Hepatocyte (in vitro differentiated cells): ENCODE results near the gene KCNJ5. TPM values are rescaled to one million over a fixed set of nuclear protein-coding genes. Genes with fewer than 3 reads are reported as not detected.
A peak's percentile ranks its signal among the peaks of the same experiment; 100 is the strongest.

Source experiments
- DNase-seq: peaks from one replicate; pipeline ENCODE4 v3.0.0-alpha.2; 2016; ENCODE audit warnings: low spot score
- H2AFZ ChIP-seq: fragments of 200-600 bp; sonication (generic); 2 replicates; pipeline ENCODE4 v1.6.0; 2016; ENCODE audit warnings: antibody characterized with exemption, mild to moderate bottlenecking
- H3K27ac ChIP-seq: fragments of 200-600 bp; sonication (generic); 2 replicates; pipeline ENCODE4 v1.5.1; 2016; ENCODE audit warnings: mild to moderate bottlenecking
- H3K27me3 ChIP-seq: fragments of 200-600 bp; sonication (generic); 2 replicates; pipeline ENCODE4 v1.6.1; 2016
- H3K36me3 ChIP-seq: fragments of 200-600 bp; sonication (generic); replicated peaks from 2 replicates; pipeline ENCODE4 v1.5.1; 2016; ENCODE audit warnings: low read depth; ENCODE audit not compliant: insufficient read depth
- H3K4me1 ChIP-seq: fragments of 200-600 bp; sonication (generic); 2 replicates; pipeline ENCODE4 v1.5.1; 2016; ENCODE audit warnings: mild to moderate bottlenecking, moderate library complexity; ENCODE audit not compliant: insufficient read depth
- H3K4me2 ChIP-seq: fragments of 200-600 bp; sonication (generic); 2 replicates; pipeline ENCODE4 v1.6.0; 2016
- H3K4me3 ChIP-seq: fragments of 200-600 bp; sonication (generic); 2 replicates; pipeline ENCODE4 v1.5.1; 2016; ENCODE audit warnings: mild to moderate bottlenecking
- H3K79me2 ChIP-seq: fragments of 200-600 bp; sonication (generic); 2 replicates; pipeline ENCODE4 v1.6.0; 2017; ENCODE audit warnings: mild to moderate bottlenecking
- H3K9me2 ChIP-seq: fragments of 200-600 bp; sonication (generic); replicated peaks from 2 replicates; pipeline ENCODE4 v1.6.0; 2017; ENCODE audit warnings: mild to moderate bottlenecking; ENCODE audit not compliant: insufficient read depth
- H3K9me3 ChIP-seq: fragments of 200-600 bp; sonication (generic); 2 replicates; pipeline ENCODE4 v1.5.1; 2016; ENCODE audit warnings: low read depth, mild to moderate bottlenecking
- H4K20me1 ChIP-seq: fragments of 200-600 bp; sonication (generic); 2 replicates; pipeline ENCODE4 v1.6.0; 2016; ENCODE audit warnings: mild to moderate bottlenecking; ENCODE audit not compliant: insufficient read depth, poor library complexity, severe bottlenecking
- EZH2 ChIP-seq: fragments of 200-600 bp; sonication (generic); IDR thresholded peaks from 2 replicates; pipeline ENCODE4 v1.6.1; 2016; ENCODE audit warnings: antibody characterized with exemption, mild to moderate bottlenecking, borderline replicate concordance
- EZH2phosphoT487 ChIP-seq: fragments of 200-600 bp; sonication (generic); IDR thresholded peaks from one replicate; pipeline ENCODE4 v1.6.1; 2018; ENCODE audit warnings: antibody characterized with exemption, mild to moderate bottlenecking, low read depth, moderate library complexity; ENCODE audit not compliant: unreplicated experiment, severe bottlenecking
- WGBS: methylation state at CpG from one replicate; pipeline ENCODE4 v1.1.6; 2016; ENCODE audit warnings: low lambda C conversion rate; ENCODE audit errors: missing lambda C conversion rate; 5-methylcytosine and 5-hydroxymethylcytosine counted together
- polyA plus RNA-seq: library from polyadenylated mRNA; unstranded; fragments of >200 nt; fragmentation: Nextera tagmentation; extraction: Ambion mirVana; gene quantifications from 2 replicates; pipeline ENCODE4 v1.2.1, GENCODE V29; 2016
- total RNA-seq: library from RNA; depleted of rRNA; stranded (reverse); fragments of >200 nt; gene quantifications from 2 replicates; pipeline ENCODE4 v1.2.3, GENCODE V29; 2014
- TF ChIP-seq, protein P1 (sequence below): fragments of 200-600 bp; sonication (generic); IDR thresholded peaks from 2 replicates; pipeline ENCODE4 v1.5.1; 2016; ENCODE audit warnings: antibody characterized with exemption, mild to moderate bottlenecking; ENCODE audit not compliant: poor library complexity

Gene KCNJ5
- total and polyA plus RNA-seq, 2 experiments from 2014 or later: 1.00 to 1.2 TPM

GRCh38 chr11:128907585-128907984, 16.4 kb downstream of the KCNJ5 start:
- peaks cover 30% of the 10 kb centered on the region for H3K27me3 ChIP-seq
- DNase-seq: no peak
- H3K79me2 ChIP-seq: no peaks in the 10 kb centered on the region
- peak overlapping the region; percentile 23 for H3K27ac ChIP-seq
- H3K4me2 ChIP-seq: no peak overlapping the region
- H3K4me1 ChIP-seq: peaks cover 15% of the 10 kb centered on the region
- H3K36me3 ChIP-seq: no peaks in the 10 kb centered on the region
- TF ChIP-seq, protein P1, sequence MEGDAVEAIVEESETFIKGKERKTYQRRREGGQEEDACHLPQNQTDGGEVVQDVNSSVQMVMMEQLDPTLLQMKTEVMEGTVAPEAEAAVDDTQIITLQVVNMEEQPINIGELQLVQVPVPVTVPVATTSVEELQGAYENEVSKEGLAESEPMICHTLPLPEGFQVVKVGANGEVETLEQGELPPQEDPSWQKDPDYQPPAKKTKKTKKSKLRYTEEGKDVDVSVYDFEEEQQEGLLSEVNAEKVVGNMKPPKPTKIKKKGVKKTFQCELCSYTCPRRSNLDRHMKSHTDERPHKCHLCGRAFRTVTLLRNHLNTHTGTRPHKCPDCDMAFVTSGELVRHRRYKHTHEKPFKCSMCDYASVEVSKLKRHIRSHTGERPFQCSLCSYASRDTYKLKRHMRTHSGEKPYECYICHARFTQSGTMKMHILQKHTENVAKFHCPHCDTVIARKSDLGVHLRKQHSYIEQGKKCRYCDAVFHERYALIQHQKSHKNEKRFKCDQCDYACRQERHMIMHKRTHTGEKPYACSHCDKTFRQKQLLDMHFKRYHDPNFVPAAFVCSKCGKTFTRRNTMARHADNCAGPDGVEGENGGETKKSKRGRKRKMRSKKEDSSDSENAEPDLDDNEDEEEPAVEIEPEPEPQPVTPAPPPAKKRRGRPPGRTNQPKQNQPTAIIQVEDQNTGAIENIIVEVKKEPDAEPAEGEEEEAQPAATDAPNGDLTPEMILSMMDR: no peak
- TF ChIP-seq EZH2phosphoT487 (no peak), EZH2 (no peak)
- WGBS: 86% methylated on average over 4 of the region's 4 CpGs
- H2AFZ ChIP-seq: no peak overlapping the region
- H3K4me3 ChIP-seq: no peak overlapping the region
- H3K9me2 ChIP-seq: no peaks in the 10 kb centered on the region
- H4K20me1 ChIP-seq: no peaks in the 10 kb centered on the region
- H3K9me3 ChIP-seq: no peaks in the 10 kb centered on the region

GRCh38 chr11:128908391-128909246, 17.5 kb downstream of the KCNJ5 start:
- H2AFZ ChIP-seq: no peak overlapping the region
- TF ChIP-seq, protein P1: no peak
- TF ChIP-seq EZH2 (no peak), EZH2phosphoT487 (no peak)
- H3K4me1 ChIP-seq: peaks cover 15% of the 10 kb centered on the region
- H3K27me3 ChIP-seq: peaks cover 20% of the 10 kb centered on the region
- H3K36me3 ChIP-seq: no peaks in the 10 kb centered on the region
- H3K4me2 ChIP-seq: peak overlapping the region; percentile 46
- WGBS: 64% methylated on average over 12 of the region's 12 CpGs
- peak overlapping the region; percentile 23 for H3K27ac ChIP-seq
- H4K20me1 ChIP-seq: no peaks in the 10 kb centered on the region
- DNase-seq: peak; percentile 47
- H3K4me3 ChIP-seq: no peak overlapping the region
- H3K9me3 ChIP-seq: no peaks in the 10 kb centered on the region
- H3K79me2 ChIP-seq: no peaks in the 10 kb centered on the region
- no peaks in the 10 kb centered on the region for H3K9me2 ChIP-seq

DNA sequence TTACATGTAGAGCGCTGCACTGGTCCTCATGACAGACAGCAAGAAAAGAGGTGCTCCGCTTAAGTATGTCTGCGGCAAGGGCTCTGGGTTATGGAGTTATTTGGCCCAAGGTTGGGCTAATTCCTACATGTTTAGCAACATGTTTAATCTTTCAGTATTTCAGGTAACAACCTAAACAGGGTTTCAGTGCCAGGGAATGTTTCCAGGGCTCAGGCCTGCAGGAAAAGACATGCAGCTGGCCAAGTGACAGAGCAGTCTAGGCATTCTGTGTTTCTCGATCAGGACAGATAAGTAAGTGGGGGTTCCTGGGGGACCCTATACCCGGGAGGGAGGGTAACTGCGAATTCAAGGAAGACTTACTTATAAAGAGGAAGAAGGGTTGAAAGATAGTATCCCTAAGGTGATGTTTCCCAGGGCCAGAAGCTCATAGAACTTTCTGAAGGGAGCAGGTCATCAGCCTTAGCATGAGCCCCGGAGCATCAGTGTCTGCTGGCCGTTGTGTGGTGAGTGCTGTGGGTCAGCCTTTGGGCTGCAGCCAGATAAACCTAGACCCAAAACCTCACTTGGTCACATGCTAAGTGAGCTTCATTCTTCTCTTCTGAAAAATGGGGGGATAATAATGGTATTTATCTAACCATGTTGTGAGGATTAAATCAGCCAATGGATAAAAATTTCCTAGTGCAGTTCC, 18.4 kb downstream of the KCNJ5 start:
- Histone ChIP-seq H2AFZ (no peak overlapping the region), H3K4me1 (peaks cover 9% of the 10 kb centered on the region), H3K4me3 (no peak overlapping the region), H3K27ac (no peak overlapping the region), H3K9me2 (no peaks in the 10 kb centered on the region), H3K9me3 (no peaks in the 10 kb centered on the region), H3K4me2 (no peak overlapping the region), H3K36me3 (no peaks in the 10 kb centered on the region), H3K79me2 (no peaks in the 10 kb centered on the region), H4K20me1 (no peaks in the 10 kb centered on the region), H3K27me3 (peaks cover 10% of the 10 kb centered on the region)
- no peak for TF ChIP-seq EZH2
- TF ChIP-seq, protein P1: no peak
- no peak for TF ChIP-seq EZH2phosphoT487
- 83% methylated on average over 8 of the region's 8 CpGs for WGBS
- no peak for DNase-seq
